GM21786 (cell line): ENCODE measurements around the gene OR56B1.
A peak's percentile ranks its signal among the peaks of the same experiment; 100 is the strongest.
"Not testable (repeated sequence)": the region's sequence is repeated elsewhere in the genome, so short reads cannot be mapped to it uniquely, and the experiment has no call there.

Experiments used
- ATAC-seq: cut with Tn5 transposase; IDR thresholded peaks from one replicate; pipeline ENCODE4 v1.9.1; 2021; ENCODE audit not compliant: unreplicated experiment

The OR56B1 gene

GRCh38 chr11:5736396-5736795, at the start of gene OR56B1:
OR56B1 (plus strand) TSS chr11:5736448; CDS start chr11:5736517, 69 bp downstream.
- no peak for ATAC-seq

GRCh38 chr11:5688482-5688881, 47.8 kb upstream of the OR56B1 start:
- no peak for ATAC-seq

DNA sequence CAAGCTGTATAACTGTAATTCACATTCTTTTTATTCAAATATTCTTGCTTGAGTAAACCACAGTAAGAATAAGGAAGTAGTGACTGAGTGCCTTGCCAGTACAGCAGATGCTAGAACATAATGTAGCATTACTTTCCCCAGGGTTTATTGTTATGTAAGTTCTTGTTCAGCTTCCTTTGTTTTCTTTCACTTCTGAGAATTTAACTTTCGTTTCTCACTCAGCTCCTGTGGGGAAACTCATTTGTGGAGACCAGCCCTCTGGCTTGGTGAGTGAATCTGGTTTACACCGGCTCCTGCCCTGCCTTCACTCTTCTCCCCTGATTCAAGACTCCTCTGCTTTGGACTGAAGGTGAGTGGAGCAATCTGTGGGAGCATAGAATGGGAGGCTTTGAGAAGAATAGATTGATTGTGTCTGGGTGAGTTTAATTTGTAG, 46.7 kb upstream of the OR56B1 start, which contains the start of gene TRIM22:
TSS of gene TRIM22 (plus strand) at position 240 of the 433 bp plus-strand sequence. CDS start 6,443 bp downstream, outside the sequence.
- ATAC-seq, result peak; percentile 66

DNA sequence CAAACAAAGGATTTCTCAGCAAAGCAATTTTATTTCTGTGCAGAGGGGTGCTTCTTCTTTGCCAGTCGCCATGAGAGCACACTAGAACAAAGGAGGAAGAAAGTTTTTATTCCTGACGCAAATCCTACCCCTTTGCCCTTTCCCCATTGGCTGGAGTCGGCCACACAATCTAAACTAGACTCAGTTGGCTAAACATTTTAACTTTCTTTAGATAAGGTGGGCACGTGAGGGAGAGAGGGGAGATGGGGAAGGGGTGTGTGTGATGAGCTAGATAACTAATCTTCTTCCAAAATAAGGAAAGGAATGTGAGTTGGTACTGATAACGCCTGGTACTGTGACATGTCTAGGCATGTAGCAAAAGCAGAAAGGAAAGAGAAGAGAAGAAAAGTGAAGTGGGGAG, 46.0 kb upstream of the OR56B1 start:
- ATAC-seq, result no peak

- no peak for ATAC-seq
Measured at GRCh38 chr11:5690736-5691135, 45.5 kb upstream of the OR56B1 start.

DNA sequence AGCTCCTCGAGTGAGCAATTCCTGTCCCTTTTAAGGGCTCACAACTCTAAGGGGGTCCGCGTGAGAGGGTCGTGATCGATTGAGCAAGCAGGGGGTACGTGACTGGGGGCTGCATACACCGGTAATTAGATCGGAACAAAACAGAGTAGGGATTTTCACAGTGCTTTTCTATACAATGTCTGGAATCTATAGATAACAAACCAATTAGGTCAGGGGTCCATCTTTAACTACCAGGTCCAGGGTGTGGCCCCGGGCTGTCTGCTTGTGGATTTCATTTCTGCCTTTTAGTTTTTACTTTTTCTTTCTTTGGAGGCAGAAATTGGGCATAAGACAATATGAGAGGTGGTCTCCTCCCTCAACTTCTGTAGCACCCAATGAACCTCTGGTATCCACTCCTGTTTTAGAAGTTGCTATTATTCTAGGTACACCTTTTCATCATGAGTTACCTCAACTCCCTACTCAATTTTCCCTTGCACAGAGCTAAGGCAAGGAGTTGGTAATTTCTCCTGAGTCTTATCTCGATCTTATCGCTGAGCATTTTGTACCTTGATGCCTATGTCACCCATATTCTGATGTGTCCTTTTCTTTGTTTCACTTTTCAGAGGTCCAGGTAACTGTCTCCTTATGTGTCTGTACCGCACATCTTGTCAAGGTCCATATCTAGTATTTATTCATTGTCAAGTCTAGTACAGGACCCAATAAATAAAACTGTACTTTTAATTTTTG, 44.8 kb upstream of the OR56B1 start:
- not testable (repeated sequence) for ATAC-seq

DNA sequence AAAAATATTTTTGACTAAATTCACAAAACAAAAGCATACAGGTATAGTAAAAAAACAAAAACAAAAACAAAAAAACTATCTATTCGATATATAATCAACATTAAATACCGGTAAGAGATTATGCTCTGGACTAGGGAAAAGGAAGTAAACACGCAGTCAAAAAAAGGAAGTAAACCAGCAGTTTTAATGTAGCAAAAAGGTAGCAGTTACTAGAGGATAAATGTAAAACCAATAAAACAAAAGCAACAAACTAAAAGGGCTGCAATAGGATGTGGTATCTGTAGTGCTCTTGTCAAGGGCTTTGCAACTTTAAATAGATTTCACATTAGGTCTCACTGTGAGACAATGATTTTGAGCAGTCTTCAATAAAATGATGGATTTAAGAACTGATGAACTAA, 44.3 kb upstream of the OR56B1 start:
- no peak for ATAC-seq

DNA sequence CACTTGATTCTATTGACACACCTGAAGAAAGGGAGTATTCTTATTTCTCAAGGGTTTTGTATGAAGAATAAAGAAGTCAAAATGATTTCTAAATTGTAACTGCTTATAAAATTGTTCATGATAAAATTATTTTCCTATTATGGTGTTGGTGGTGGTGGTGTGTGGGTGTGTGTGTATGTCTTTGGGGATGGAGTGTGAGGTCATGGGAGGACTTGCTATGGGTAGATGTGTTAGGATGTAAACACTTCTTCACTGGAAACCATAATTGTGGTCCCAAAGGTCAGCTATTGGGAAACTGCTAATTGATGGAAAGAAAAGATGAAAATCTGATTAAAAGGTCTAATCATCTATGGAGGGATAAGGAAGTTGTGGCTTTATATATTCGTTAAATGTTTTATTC, 41.6 kb upstream of the OR56B1 start:
- no peak for ATAC-seq

DNA sequence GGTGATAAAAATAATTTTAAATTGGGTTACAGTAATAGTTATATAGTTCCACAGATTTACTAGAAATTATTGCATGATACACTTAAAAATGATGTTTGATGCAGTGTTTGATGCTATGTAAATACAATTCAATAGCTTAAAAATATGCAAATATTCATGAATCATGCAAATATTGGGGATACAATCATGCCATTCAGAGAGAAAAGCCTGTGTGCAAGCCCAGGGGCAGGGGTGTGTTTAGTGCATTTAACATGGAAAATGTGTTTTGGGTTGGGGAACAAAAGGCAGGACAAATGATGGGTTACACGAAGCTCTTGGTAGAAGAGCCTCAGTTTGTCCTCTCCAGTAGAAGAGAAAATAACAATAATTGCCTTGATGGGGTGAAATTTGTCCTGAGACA, 40.7 kb upstream of the OR56B1 start:
- no peak for ATAC-seq

GRCh38 chr11:5696210-5696609, 40.0 kb upstream of the OR56B1 start:
- ATAC-seq, result no peak

DNA sequence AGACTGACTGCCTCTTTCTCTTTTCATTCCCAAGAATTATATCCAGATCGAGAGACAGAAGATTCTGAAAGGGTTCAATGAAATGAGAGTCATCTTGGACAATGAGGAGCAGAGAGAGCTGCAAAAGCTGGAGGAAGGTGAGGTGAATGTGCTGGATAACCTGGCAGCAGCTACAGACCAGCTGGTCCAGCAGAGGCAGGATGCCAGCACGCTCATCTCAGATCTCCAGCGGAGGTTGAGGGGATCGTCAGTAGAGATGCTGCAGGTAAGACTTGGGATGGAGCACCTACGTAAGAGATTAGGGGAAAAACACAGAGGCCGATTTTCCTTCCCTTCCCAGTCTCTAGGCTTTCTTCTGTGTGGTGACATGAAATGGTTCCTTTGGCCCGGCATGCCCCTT, 38.0 kb upstream of the OR56B1 start:
- ATAC-seq, result no peak

GRCh38 chr11:5700421-5701054, 35.7 kb upstream of the OR56B1 start:
- ATAC-seq, result no peak

GRCh38 chr11:5701055-5701577, 35.1 kb upstream of the OR56B1 start:
- ATAC-seq, result no peak

DNA sequence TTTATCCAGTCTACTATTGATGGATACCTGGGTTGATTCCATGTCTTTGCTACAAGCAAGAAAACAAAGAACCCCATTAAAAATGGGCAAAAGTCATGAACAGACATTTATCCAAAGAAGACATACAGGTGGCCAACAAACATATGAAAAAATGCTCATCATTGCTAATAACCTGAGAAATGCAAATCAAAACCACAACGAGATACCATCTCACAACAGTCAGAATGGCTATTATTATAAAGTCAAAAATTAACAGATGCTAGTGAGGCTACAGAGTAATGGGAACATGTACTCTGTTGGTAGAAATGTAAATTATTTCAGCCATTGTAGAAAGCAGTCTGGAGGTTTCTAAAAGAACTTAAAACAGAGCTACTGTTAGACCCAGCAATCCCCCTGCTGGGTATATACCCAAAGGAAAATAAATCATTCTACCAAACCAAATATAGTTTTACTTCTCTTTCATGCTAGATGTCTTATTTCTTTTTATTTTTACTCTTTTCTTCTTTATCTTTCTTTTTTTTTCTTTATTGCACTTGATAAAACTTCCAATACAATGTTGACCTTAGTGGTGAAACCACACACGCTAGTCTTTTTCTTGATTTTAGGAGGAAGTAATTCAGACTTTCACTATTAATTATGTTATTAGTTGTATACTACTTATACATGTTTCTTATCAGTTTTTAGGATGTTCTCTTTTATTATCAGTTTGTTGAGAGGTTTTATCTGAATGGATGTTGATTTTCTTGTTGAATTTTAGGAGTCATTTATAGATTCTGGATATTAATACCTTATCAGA, 32.3 kb upstream of the OR56B1 start:
- peak; percentile 71 for ATAC-seq

DNA sequence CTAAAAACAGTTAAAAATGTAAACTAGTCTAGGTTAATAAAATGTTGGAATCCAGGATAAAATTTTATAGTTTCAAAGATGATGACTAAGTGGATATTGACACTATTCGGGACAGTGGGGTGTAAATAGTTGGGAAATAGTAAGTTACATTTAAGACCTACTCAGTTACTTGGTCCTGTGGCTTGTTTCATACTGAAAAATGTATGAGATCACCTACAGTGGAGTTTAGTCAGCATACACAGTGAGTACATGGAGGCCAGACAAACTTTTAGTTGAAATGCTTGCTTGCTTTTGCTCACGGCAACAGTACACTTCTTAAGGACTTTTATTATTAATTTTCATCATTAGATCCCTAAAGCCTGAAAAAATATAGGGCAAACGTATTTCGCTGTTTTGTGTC, 30.6 kb upstream of the OR56B1 start:
- no peak for ATAC-seq

- peak; percentile 63 for ATAC-seq
Measured at GRCh38 chr11:5712507-5712906, 23.7 kb upstream of the OR56B1 start.

DNA sequence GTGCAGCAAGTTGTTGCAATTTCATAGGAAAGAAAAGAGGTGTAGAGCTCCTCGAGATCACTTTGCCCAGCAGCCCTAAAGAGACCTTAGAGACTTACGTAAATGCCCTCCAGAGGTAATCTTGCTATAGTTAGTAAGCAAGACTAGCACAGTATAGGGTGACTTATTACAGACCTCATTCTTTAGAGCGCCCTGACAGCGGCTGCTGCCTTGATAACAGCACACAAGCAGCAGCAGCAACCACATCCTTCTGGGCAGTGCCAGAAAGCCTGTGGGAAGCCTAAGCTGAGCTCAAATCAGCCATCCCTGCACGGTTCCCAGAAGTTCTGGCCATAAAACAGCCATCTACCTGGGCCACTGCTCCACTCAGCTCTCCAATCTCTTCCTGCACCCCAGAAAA, 22.6 kb upstream of the OR56B1 start:
- no peak for ATAC-seq

DNA sequence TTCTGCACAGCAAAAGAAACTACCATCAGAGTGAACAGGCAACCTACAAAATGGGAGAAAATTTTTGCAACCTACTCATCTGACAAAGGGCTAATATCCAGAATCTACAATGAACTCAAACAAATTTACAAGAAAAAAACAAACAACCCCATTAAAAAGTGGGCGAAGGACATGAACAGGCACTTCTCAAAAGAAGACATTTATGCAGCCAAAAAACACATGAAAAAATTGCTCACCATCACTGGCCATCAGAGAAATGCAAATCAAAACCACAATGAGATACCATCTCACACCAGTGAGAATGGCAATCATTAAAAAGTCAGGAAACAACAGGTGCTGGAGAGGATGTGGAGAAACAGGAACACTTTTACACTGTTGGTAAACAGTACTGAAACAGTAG, 19.7 kb upstream of the OR56B1 start:
- ATAC-seq, result not testable (repeated sequence)

GRCh38 chr11:5719703-5720495, 16.3 kb upstream of the OR56B1 start:
- no peak for ATAC-seq

- ATAC-seq, result no peak
Measured at GRCh38 chr11:5722622-5723021, 13.6 kb upstream of the OR56B1 start.

GRCh38 chr11:5726351-5726750, 9.9 kb upstream of the OR56B1 start:
- ATAC-seq, result no peak
